HepG2 (cell line): ENCODE measurements around the gene DMXL2. TPM values are rescaled to one million over a fixed set of nuclear protein-coding genes. Genes with fewer than 3 reads are reported as not detected.

Source experiments
- ATAC-seq: fragments of 200-7000 bp; cut with Tn5 transposase; 3 replicates; pipeline ENCODE4 v1.9.1; 2020; ENCODE audit warnings: mild to moderate bottlenecking, moderate library complexity
- BruUV-seq: library from RNA; stranded (reverse); fragments of 400-500 nt; replicated peaks from 2 replicates; lab custom pipeline; 2021; lab: Mats Ljungman, UMichigan
- CTCF ChIA-PET: fragments of 300-600 bp; formaldehyde crosslinking; extraction: SDS; loops from one replicate; lab custom pipeline; 2021; ENCODE audit warnings: low total read pairs, inconsistent platforms, low intra/inter-chr PET ratio; lab: Yijun Ruan, JAX
- POLR2A ChIA-PET: fragments of 350-600 bp; sonication (Branson Sonifier 250); formaldehyde crosslinking; loops from one replicate; lab custom pipeline; 2020; ENCODE audit warnings: antibody characterized with exemption, inconsistent platforms; lab: Yijun Ruan, JAX
- DNase-seq: peaks from one replicate; pipeline ENCODE4 v3.0.0-alpha.2; 2015; ENCODE audit warnings: low spot score
- FAIRE-seq: peaks from 3 replicates; lab custom pipeline; 2011; peaks lifted over from hg19 to GRCh38; lab: Jason Lieb, UNC
- H2AFZ ChIP-seq: one replicate; pipeline ENCODE4 v1.6.1; 2011; ENCODE audit warnings: low read length, inconsistent platforms
- H3K27ac ChIP-seq: fragments of 300-600 bp; 3 replicates; pipeline ENCODE4 v1.8.0; 2011; ENCODE audit warnings: mixed run types, mild to moderate bottlenecking, mixed read lengths, low read length, inconsistent platforms; ENCODE audit not compliant: insufficient read depth; ENCODE audit errors: extremely low read length
- H3K27me3 ChIP-seq, 2 experiments: fragments of 200-600 bp in 1 of 2; 2 replicates in 1 of 2; 3 replicates in 1 of 2; pipeline versions ENCODE4 v1.6.0 to v1.8.0; 2011; ENCODE audit warnings: low read length in 2 of 2, mild to moderate bottlenecking in 2 of 2, moderate library complexity in 2 of 2, inconsistent platforms in 1 of 2; ENCODE audit not compliant: insufficient read depth in 2 of 2, control insufficient read depth in 1 of 2
- H3K36me3 ChIP-seq, 2 experiments: fragments of 200-600 bp in 1 of 2; replicated peaks in 1 of 2; 2 replicates in 1 of 2; 3 replicates in 1 of 2; pipeline versions ENCODE4 v1.5.1 to v1.8.0; 2011; ENCODE audit warnings: low read length in 2 of 2, inconsistent platforms in 1 of 2; ENCODE audit not compliant: insufficient read depth in 2 of 2, control insufficient read depth in 1 of 2
- H3K4me1 ChIP-seq: 2 replicates; pipeline ENCODE4 v1.5.1; 2012; ENCODE audit warnings: low read length, inconsistent platforms; ENCODE audit not compliant: insufficient read depth
- H3K4me2 ChIP-seq: 2 replicates; pipeline ENCODE4 v1.6.0; 2011; ENCODE audit warnings: low read depth, low read length, inconsistent platforms
- H3K4me3 ChIP-seq, 3 experiments: fragments of 200-600 bp in 1 of 3; sonication (generic), shearing (Covaris generic) in 1 of 3; replicated peaks in 1 of 3; 2 replicates each; pipeline ENCODE4 v1.5.1; 2011 to 2016; ENCODE audit warnings: low read length in 3 of 3, inconsistent platforms in 2 of 3, low read depth in 2 of 3, mild to moderate bottlenecking in 2 of 3, control low read depth in 1 of 3, mixed read lengths in 1 of 3; ENCODE audit not compliant: insufficient read depth in 1 of 3
- H3K79me2 ChIP-seq: one replicate; pipeline ENCODE4 v1.6.1; 2011; ENCODE audit warnings: low read length, inconsistent platforms; ENCODE audit not compliant: insufficient read depth
- H3K9ac ChIP-seq: 2 replicates; pipeline ENCODE4 v1.6.0; 2011; ENCODE audit warnings: mild to moderate bottlenecking, low read depth, low read length, inconsistent platforms; ENCODE audit not compliant: insufficient read depth
- H3K9me3 ChIP-seq: 2 replicates; pipeline ENCODE4 v1.5.1; 2012; ENCODE audit warnings: mild to moderate bottlenecking, low read length
- H4K20me1 ChIP-seq: 2 replicates; pipeline ENCODE4 v1.6.0; 2011; ENCODE audit warnings: inconsistent platforms, mild to moderate bottlenecking, low read length, moderate library complexity; ENCODE audit not compliant: insufficient read depth
- CERS6 ChIP-seq: sonication (generic); formaldehyde crosslinking; IDR thresholded peaks from 2 replicates; pipeline ENCODE4 v1.5.0; 2020; ENCODE audit warnings: missing genetic modification reagents
- DRAP1 ChIP-seq: IDR thresholded peaks from 2 replicates; pipeline ENCODE4 v1.6.1; 2016; ENCODE audit warnings: missing genetic modification reagents, missing compliant biosample characterization
- FOXA1 ChIP-seq, 2 experiments: fragments of 450-650 bp in 1 of 2; sonication (generic) in 1 of 2; formaldehyde crosslinking in 1 of 2; IDR thresholded peaks; 2 replicates each; pipeline versions ENCODE4 v1.4.0 to v1.6.1; 2016 to 2020; ENCODE audit warnings: missing genetic modification reagents in 1 of 2
- GATAD1 ChIP-seq: IDR thresholded peaks from 2 replicates; pipeline ENCODE4 v1.6.1; 2016; ENCODE audit warnings: missing genetic modification reagents, missing compliant biosample characterization
- IRF9 ChIP-seq: sonication (generic); formaldehyde crosslinking; IDR thresholded peaks from 2 replicates; pipeline ENCODE4 v1.8.0; 2022; ENCODE audit warnings: missing genetic modification reagents, mild to moderate bottlenecking, borderline replicate concordance
- JARID2 ChIP-seq: sonication (generic); formaldehyde crosslinking; IDR thresholded peaks from 2 replicates; pipeline ENCODE4 v1.8.1; 2023; ENCODE audit warnings: missing genetic modification reagents, inconsistent platforms; ENCODE audit not compliant: insufficient replicate concordance
- NFATC3 ChIP-seq: sonication (generic); formaldehyde crosslinking; IDR thresholded peaks from 2 replicates; pipeline ENCODE4 v1.5.1; 2020; ENCODE audit warnings: mild to moderate bottlenecking, missing genetic modification reagents
- RARG ChIP-seq: sonication (generic); formaldehyde crosslinking; IDR thresholded peaks from 2 replicates; pipeline ENCODE4 v1.4.0; 2020; ENCODE audit warnings: low read depth, mild to moderate bottlenecking, missing genetic modification reagents
- SALL2 ChIP-seq: sonication (generic); formaldehyde crosslinking; IDR thresholded peaks from 2 replicates; pipeline ENCODE4 v1.8.1; 2023; ENCODE audit warnings: mild to moderate bottlenecking, missing genetic modification reagents, inconsistent platforms
- TCF7L2 ChIP-seq: IDR thresholded peaks from 2 replicates; pipeline ENCODE4 v1.6.1; 2011; ENCODE audit warnings: mild to moderate bottlenecking, low read depth, low read length, moderate library complexity
- THRA ChIP-seq: sonication (generic); formaldehyde crosslinking; IDR thresholded peaks from 2 replicates; pipeline ENCODE4 v1.4.0; 2020; ENCODE audit warnings: missing genetic modification reagents, borderline replicate concordance
- ZBTB33 ChIP-seq: sonication (generic); formaldehyde crosslinking; IDR thresholded peaks from 2 replicates; pipeline ENCODE4 v1.4.0; 2020; ENCODE audit warnings: missing genetic modification reagents
- ZNF205 ChIP-seq: IDR thresholded peaks from 2 replicates; pipeline ENCODE4 v1.6.1; 2018; ENCODE audit warnings: missing biosample characterization, missing genetic modification reagents
- ZNF362 ChIP-seq: sonication (generic); formaldehyde crosslinking; IDR thresholded peaks from 2 replicates; pipeline ENCODE4 v1.4.0; 2020; ENCODE audit warnings: missing genetic modification reagents, mild to moderate bottlenecking, borderline replicate concordance
- ZNF572 ChIP-seq: sonication (generic); formaldehyde crosslinking; IDR thresholded peaks from 2 replicates; pipeline ENCODE4 v1.5.1; 2020; ENCODE audit warnings: mild to moderate bottlenecking, missing genetic modification reagents
- ZNF720 ChIP-seq: sonication (generic); formaldehyde crosslinking; IDR thresholded peaks from 2 replicates; pipeline ENCODE4 v1.4.0; 2020; ENCODE audit warnings: missing genetic modification reagents
- ZNF878 ChIP-seq: sonication (generic); formaldehyde crosslinking; IDR thresholded peaks from 2 replicates; pipeline ENCODE4 v1.8.1; 2023; ENCODE audit warnings: mild to moderate bottlenecking, missing genetic modification reagents, moderate library complexity
- WGBS: methylation state at CpG from one replicate; pipeline ENCODE4 v1.1.6; 2017; ENCODE audit warnings: low lambda C conversion rate; 5-methylcytosine and 5-hydroxymethylcytosine counted together
- in situ Hi-C: cut with HindIII; loops from 2 replicates; pipeline ENCODE4 v1.10.0; 2017; ENCODE audit warnings: low pct_unique_long_range_greater_than_20kb; ENCODE audit not compliant: extremely low pct_ligation_motif_present
- intact Hi-C: fragments of 100-400 bp; cut with micrococcal nuclease; formaldehyde crosslinking; loops from one replicate; pipeline ENCODE4 v1.10.0; 2022; ENCODE audit not compliant: unreplicated experiment
- polyA plus RNA-seq, 8 experiments: library from polyadenylated mRNA; depleted of rRNA in 3 of 8; stranded (reverse) in 7 of 8; unstranded in 1 of 8; fragments of >200 nt; fragmentation: Illumina TruSeq in 4 of 8; extraction: Trizol in 4 of 8; gene quantifications; 2 replicates each; pipeline versions ENCODE4 v1.2.1 to v1.2.3, GENCODE V29; 2011 to 2016; ENCODE audit warnings: low read depth in 4 of 8, missing spikeins in 1 of 8, mixed read lengths in 1 of 8; ENCODE audit not compliant: insufficient read depth in 1 of 8
- total RNA-seq, 5 experiments: library from RNA; depleted of rRNA; stranded (reverse); fragments of >200 nt; fragmentation: Illumina TruSeq; extraction: Trizol; gene quantifications; 2 replicates each; pipeline ENCODE4 v1.2.3, GENCODE V29; 2016; ENCODE audit warnings: low read depth in 1 of 5

Gene DMXL2
- total and polyA plus RNA-seq, 2 of the 13 experiments (the other 11 are each of a cell fraction or from before 2014, with no cell fraction given): 11.6 to 15.3 TPM

- no peak for ATAC-seq
- WGBS: 63% methylated on average over 11 of the region's 11 CpGs
- H3K79me2 ChIP-seq: no peaks in the 10 kb centered on the region
- no peaks in the 10 kb centered on the region; a peak in 2 of 5 replicates for H3K27me3 ChIP-seq
- no peaks in the 10 kb centered on the region for H3K9me3 ChIP-seq
- H3K4me1 ChIP-seq: peaks cover 16% of the 10 kb centered on the region
- ChIA-PET CTCF (no interaction called here), POLR2A (no interaction called here)
- no peak for DNase-seq
- FAIRE-seq: no peak
- H3K4me2 ChIP-seq: no peak overlapping the region
- H3K27ac ChIP-seq: no peak overlapping the region
- no peak overlapping the region for H2AFZ ChIP-seq
- no peak overlapping the region for H3K4me3 ChIP-seq
- in situ Hi-C loops: no loop called here
- H3K9ac ChIP-seq: no peak overlapping the region
- H4K20me1 ChIP-seq: no peaks in the 10 kb centered on the region
- no TSS peak for BruUV-seq
- H3K36me3 ChIP-seq: no peaks in the 10 kb centered on the region
- intact Hi-C loops: no loop called here
- TF ChIP-seq IRF9: no peak
- no peak for TF ChIP-seq CERS6 (CRISPR knock-in tag)
- no peak for TF ChIP-seq ZNF572
- TF ChIP-seq ZNF205 (CRISPR knock-in tag): no peak
- no peak for TF ChIP-seq SALL2 (CRISPR knock-in tag)
- no peak for TF ChIP-seq DRAP1
- TF ChIP-seq TCF7L2: no peak
- TF ChIP-seq RARG (CRISPR knock-in tag): no peak
- TF ChIP-seq FOXA1 (IDR thresholded peaks at IDR 0.05): no peak
- TF ChIP-seq FOXA1 (CRISPR knock-in tag; IDR thresholded peaks at IDR 0.05): no peak
- no peak for TF ChIP-seq GATAD1 (CRISPR knock-in tag)
- no peak for TF ChIP-seq JARID2
- no peak for TF ChIP-seq ZBTB33
- no peak for TF ChIP-seq NFATC3 (CRISPR knock-in tag)
- TF ChIP-seq ZNF362 (CRISPR knock-in tag): no peak
- TF ChIP-seq ZNF720 (CRISPR knock-in tag): no peak
- TF ChIP-seq ZNF878: no peak
- TF ChIP-seq THRA (CRISPR knock-in tag): no peak
These were observed 216.7 kb downstream of the DMXL2 start for GRCh38 chr15:51405693-51406523.
